GF-D8 (cell line): Measurements from ENCODE around the gene RHOBTB1.
"Not testable (repeated sequence)": the region's sequence is repeated elsewhere in the genome, so short reads cannot be mapped to it uniquely, and the experiment has no call there.

ENCODE experiments used
- DNase-seq: peaks from one replicate; lab custom pipeline; 2025; lab: John Stamatoyannopoulos, UW

RHOBTB1 gene

DNA sequence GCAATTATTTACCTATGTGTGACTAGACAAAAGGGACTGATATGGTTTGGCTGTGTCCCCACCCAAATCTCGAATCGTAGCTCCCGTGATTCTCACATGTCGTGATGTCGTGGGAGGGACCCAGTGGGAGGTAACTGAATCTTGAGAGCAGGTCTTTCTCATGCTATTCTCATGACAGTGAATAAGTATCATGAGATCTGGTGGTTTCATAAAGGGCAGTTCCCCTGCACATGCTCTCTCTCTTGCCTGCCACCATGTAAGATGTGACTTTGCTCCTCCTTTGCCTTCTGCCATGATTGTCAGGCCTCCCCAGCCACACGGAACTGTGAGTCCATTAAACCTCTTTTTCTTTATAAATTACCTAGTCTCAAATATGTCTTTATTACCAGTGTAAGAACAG, 37.2 kb downstream of the RHOBTB1 start:
- not testable (repeated sequence) for DNase-seq

DNA sequence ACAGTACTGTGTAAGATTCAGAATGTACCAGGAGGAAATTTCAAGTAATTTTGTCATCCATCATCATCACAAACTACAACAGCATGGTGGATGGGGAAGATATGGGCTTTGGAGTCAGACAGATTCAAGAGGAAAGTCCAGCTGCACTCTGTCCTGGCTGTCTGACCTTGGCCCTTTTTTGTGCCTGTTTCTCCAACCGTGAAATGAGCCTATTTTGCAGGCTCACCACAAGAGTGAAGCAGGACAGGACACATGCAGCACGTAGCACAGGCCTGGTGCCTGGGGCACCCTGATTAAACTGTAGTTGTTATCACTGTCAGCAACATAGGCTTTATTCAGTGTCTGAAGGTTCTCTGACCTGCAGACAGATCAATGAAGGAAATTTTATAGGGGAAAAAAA, 37.6 kb downstream of the RHOBTB1 start:
- no peak for DNase-seq

DNA sequence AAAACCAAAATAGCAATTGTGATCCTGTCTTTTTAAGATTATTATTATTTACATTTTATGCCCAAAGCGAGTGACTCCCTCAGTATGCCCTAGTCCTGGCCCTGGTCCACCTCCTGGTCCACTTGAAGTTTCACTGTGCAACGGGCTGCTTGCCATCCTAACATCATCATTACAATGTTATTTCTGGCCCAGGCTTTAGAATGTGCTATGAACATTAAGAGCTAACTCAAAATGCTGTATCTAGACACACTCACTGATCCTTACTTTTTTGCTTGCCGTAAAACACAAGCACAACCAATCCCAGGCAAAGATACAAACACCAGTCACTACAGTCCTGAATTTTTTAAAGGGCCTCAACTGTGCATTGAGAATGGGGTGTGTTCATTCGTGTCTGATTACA, 38.4 kb downstream of the RHOBTB1 start:
- DNase-seq: no peak

DNA sequence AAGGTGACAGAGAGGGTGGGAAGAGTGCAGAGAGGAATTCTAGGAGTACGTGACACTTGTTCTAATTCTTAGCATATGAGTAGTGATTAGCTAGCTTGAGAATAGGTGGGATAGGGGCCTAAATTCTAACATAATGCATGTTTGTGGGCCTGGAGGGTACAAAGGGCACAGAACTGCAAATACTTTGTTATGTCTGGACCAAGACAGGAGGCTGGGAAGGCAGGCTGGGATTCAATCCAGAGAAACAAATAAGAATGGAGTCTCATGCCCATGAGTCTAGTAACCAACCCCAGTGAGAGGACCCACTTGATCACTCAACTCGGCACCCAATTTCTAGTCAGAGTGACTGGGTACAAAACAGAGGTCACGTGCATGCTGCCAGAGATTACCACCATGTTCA, 40.9 kb downstream of the RHOBTB1 start:
- DNase-seq: no peak

DNA sequence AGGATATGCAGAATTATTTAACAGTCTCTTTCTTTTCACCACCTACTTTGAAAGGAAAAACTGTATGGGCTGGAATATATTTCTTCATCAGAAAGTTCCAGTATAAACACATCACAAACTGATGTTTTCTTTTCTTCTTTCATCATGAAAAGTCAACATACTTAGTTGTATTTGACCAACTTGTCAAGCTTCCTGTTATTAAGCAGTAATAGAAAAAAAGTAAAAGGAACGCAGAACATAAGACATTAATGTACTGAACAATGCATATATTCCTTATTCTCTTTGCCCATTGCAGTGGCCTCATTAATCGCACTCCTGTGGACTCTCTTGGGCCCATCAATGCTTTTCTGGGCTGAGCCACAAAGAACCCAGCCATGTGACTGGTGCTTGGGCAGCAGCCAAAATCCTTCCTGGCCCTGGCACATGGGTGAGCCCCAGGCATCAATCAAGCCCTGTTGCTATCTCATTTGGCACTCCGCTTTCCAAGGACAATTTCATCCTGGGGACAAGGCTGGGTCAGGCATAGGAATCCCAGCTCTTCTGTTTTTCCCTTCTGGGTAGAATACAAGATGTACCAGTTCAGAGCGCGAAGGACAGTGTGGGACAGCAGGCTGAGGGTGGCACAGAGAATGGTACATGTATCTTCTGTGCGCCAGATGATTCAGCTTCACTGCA, 42.3 kb downstream of the RHOBTB1 start:
- DNase-seq: no peak

DNA sequence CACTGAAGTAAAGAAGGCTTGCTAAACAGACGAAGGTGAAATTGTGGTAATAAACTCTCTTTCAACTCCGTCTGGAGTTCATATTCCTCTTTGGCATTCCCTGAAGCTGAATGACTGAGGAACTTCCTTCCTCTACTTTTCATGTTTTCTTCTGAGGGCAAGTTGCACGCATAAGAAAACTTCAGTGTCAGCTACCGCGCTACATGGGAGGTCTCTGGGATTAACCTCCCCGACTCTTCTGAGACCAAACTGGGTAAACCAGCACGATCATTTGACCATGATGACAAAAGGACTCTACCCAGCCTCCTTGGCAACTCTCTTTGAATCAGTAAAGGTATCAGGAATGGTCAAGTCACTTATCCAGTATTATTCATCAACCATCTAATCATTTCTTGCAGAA, 44.7 kb downstream of the RHOBTB1 start:
- DNase-seq: no peak

DNA sequence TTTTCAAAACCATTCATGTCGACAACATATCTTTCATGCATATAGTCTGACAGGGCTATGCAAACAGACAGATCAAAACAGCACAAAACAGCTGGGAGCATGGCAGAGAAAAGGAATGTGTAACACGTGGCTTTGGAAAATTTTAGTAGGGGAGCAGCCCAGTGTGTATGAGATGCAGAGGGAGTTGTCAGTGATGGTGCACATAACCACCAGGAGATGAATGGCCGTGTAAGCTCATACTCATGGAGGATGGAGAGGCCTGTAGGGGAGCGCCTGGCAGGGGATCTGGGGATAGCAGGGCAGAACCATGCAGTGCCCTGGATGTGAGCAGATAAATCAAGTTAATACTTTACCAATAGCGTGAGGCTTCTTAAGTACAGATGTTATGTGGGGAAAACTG, 45.7 kb downstream of the RHOBTB1 start:
- no peak for DNase-seq

DNA sequence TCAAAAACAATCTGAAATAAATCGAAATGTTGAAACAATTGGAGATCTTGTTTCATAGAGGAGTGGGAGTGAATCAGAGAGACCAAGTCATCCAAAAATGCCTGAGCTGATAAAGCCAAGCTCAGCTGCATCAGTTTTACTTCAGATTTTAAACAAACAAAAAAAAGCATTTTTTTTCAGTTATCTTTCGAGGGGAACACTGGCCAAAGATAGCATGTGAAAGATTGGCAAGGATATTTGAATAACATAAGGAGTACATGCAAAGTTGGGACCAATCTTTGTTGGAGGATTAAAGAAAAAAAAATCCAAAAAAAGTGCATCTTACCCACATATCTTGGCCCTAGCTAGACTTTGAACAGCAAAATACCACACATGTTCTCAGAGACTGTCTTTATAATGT, 47.2 kb downstream of the RHOBTB1 start:
- DNase-seq: no peak

DNA sequence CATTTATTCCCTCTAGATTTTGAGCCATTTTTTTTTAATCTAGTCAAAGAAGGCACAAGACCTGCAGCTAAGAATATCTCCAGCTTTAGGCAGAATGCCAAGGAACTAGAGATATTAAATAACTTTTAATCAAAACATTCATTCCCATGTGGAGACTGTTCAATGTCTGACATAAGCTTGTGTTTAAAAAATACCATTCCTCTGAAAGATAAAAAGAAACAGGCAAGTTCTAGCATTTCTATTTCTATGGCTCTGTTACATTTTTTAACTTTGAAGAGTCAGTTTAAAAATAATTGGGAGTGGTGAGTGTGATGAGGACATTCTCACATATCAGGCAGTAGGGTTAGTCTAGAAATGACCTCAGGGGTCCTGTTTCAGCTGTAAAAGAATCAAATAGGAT, 48.0 kb downstream of the RHOBTB1 start:
- no peak for DNase-seq

DNA sequence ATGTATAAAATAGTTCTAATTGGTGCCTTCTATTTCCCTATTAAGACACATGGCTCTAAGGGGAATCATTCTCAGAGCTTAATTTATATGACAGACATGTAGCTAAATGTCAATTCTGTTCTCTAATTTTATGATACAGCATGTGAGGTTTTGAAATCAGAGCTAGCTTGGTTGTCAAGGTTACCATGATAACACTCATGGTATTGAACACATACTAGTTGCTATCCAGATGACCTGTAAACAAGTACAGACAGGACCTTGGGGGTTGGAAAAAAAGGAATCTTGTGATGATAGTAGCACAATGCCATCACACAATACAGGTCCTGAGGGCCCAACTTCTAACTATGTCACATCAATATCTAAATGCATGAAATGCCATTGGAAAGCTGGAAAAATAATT, 49.2 kb downstream of the RHOBTB1 start:
- DNase-seq: no peak

DNA sequence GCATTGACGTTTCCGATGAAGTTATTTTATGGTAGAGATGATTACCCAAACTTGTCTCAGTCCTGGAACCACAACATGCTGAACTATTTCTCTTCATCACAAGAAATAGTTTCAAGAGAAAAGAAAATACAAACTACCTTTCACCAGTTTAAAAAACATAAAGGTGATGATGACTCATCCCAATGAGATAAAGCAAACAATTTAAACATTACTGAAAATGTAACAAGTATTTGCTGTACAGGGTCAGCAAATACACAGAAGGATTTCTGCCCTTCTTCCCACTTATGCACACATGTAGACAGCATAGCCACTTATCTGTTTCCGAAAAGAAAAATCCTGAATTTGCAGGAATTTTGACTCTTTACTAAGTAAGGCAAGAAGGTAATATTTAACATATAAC, 50.8 kb downstream of the RHOBTB1 start:
- DNase-seq: no peak

DNA sequence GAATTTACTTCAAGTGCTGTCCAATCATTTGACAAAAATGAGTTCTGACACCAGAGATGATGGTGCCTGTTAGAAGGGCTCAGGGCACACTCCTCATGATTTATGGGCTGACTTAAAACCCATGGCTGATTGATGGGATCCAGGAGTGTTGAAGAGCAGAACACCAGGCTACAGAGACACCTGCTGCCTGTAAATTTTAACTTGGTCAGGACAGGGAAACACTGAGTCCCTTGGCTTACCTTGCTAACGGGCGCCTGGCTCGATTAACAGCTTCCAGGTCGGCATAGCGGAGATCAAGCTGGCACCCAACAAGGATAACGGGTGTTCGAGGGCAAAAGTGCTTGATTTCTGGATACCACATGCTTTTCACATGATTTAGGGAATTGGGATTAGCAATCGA, 51.4 kb downstream of the RHOBTB1 start:
- DNase-seq: no peak

DNA sequence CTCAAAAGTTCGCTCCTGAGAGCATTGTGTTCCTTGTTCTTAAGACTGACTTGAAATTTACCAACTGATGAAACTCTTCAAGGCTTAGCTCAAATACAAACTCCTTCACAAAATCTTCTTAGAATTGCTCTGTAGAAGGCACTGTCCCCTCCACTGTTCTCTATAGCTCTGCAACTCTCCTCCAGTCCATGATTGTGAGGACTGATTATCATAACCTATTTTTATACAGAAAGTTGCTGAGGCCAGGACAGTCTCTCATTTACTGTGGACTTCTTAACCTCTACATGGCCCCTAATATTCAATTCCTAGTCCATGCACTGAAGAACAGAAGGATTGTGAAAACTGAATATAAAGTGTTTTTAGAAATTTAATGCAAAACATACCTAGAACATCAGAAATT, 53.2 kb downstream of the RHOBTB1 start:
- no peak for DNase-seq

DNA sequence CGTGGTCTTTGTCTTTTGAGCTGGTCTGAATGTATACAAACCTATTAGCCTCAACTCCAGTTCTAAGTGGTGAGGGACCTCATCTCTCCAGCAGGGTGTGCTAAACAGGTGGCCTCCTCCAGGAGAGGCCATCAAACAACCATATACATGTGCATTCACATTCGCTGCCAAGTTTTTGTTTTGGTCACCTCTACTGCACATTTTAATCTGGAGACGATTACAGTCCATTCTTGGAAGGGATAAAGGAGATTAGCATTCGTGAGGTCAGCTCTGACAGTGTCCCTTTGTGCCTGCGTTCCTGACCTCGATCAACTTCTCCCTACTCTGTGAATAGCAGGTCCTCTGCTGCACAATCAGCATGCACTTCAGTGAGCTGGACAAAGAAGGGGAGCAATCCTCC, 60.8 kb downstream of the RHOBTB1 start:
- DNase-seq: no peak

DNA sequence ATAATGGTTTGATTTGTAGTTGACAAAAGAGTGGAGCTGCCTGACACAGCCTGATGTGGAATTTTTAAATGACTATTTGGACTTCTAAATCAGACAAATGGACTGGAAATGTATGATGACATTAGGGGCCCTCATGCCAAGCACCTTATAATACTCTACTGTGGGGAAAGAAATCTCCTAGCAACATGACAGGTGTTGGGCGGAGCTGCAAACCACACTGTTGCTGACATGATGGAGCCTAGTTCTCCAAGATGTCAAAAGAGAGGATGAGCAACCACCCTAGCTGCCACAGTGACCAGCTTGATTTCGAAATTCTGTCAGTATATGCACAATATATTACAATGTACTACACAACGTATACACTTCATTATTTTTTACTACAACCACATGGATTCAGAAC, 65.8 kb downstream of the RHOBTB1 start:
- DNase-seq: no peak

DNA sequence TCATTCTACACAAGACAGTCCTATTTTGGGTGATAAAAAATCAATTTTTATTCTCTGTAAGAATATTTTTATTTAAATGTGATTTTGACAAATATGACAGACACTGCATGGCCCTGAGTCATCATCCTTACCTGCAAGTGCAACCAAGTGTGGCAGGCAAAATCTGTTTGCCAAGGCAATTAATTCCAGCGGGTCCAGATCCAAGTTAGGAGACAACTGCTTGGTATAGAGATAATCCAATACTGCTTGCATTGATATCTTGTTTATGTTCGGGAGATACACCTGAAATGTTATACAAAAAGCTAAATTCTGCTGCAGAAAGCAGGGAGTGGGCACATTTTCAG, 66.2 kb downstream of the RHOBTB1 start:
- DNase-seq: no peak

DNA sequence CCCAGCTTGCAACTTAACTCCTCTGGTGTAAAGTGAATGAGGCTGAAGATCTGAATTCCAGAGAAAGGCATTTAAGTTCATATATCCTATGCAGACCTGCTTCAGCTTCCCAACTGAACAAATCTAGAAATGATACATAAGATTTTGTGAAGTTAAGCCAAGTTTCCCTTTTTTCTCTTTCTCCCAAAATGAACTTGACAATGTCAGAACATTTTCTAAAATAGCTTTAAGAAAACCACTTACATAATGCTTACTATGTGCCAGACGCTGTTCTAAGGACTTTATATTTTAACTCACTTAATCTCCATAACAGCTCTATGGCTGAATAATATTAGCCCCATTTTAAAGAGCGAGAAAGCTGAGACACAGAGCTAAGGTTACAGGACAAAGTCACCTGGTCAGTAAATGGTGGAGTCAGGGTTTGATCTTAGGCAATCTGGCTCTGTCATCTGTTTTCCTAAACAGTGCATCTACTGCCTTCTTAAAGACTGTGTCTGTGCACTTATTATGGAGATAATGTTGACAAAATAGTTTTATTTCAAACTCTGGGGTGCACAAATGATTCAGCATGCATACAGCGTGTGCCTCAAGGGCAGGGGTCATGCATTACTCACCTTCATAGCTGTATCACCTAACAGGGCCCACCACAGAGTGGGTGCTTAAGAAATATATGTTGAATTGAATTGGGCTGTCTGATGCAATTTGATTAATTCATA, 66.8 kb downstream of the RHOBTB1 start:
- no peak for DNase-seq

DNA sequence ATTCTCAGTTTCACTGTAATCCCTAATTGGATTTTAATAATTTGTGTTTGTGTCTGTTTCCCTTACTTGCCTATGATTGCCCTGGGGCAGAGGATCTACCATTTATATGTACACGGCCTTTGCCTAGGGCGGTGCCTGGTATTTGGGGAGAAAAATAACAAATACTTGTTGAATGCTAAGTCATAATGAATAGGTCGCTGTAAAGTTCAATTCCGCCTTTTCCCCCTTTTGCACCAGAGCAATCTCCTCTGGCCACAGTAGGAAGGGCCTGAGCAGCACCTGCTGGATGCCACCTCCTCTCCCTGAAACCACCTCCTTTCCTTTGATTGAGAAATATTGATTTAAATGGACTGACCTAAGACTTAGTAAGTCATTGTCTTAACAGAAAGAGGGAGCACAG, 70.2 kb downstream of the RHOBTB1 start:
- no peak for DNase-seq

DNA sequence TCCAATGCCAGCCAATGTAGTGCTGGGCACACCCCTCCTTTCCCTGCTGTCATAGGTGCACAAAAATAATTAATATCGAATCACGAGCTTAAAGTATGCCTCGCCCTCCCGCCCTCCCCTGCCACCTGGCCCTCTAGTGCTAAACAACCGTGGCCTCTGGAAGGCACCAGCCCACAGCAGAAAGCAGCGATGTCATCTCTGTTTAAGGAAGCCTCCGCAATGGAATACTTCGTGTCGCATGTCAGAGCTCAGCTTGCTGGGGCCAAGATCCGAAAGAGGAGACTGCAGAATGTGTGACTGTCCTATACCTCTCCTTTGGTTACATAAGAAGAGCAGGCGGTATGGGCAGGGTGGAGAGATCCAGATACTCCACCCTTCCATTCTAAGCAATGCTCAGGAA, 71.5 kb downstream of the RHOBTB1 start:
- DNase-seq: no peak

DNA sequence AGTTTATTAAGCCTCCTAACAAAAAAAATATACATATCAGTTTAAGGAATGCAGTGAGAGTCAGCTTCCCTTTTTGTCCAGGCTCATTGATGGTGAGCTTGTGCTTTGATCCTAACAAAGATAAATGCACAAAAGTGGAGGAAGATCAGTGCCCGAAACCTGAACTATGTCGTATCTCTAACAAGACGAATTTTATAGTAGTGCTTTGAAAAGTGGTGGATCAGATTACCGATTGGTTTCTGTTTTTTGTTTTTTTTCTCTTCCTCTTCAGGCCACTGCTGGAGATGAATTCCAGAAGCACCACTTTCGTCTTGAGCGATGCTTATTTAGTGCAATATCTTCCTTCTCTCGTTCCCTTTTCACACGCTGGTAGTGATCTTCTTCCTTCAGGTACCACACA, 72.8 kb downstream of the RHOBTB1 start:
- DNase-seq: no peak

DNA sequence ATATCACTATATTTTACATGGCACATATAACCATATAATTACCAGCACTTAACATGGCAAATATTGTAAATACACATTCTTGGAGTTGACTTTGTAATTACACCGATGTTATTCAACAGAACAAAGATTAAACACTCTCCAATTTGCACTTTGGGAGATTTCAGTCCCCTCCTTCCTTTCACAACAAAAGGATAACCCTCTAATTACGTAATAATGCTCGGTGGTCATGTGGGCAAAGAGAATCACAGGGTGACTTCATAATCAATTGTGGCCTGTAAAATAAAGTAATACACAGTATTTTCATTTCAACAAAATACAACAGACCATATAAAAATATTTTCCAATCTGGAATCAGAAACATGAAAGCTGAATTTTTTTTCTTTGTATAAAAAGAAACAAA, 73.2 kb downstream of the RHOBTB1 start:
- no peak for DNase-seq

DNA sequence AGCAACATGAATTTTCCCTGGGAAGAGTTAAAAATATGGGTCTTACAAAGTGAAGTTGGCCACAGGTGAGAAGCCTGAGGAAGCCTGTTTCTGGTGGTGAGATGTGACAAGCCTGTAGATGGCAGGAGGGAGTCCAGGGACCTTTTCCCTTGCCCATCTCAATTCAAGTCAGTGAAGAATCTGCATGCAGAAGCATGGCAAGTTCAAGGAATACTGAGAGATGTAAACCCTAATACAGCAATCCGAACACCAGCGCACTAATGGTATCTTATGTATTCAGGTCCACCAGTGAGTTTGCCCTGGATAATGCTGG, 73.6 kb downstream of the RHOBTB1 start:
- DNase-seq: no peak

DNA sequence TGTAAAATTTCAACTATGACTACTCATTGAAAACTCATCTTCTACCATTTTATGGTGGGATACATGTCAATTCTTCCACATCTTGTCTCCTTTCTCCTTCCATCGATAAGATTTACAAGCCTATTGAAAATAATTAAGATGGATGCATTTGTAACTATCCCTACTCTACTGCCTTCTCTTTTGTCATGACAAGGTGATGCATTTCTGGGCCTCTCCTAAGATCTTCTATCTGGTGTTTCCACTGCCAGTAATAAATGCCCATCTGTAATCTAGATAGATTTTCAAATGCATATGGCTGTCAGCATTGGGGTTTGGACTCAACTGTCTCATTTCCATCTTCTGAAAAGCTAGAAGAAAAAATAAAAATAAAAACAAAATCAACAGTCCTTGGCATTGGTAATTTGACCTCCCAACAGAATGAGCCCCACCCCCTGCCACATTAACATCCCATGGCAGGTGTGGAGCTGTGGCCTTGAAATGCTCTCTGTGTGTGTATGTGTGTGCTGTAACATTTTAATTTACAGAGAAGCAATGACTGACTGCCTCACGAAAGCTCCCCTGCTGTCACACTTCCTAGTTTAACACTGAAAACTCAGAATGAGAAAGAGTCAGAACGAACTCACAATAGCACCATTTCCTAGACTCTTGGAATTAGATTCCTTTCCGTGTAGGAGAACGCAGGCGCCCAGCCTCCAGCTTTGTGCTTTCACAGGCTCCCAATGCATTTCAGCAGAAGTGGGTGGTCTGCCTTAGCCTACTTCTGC, 74.2 kb downstream of the RHOBTB1 start:
- DNase-seq: no peak

DNA sequence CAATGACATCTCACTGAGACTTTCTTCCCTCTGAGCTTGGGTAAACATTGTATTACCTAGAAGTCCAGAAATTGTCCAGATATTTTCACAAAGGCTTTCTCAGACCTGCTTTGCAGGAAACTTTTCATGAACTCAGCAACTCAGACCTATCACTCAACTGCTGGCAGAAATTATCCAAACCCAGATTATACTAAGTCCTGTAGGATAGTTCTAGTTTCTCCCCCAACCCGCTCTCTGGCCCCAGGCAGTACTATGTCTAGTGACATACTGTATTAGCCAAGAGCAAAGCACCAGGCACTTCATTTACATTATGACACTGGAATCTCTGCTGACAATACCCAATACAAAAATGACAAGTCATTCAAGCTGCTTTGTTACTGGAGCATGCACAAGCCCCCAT, 75.0 kb downstream of the RHOBTB1 start:
- DNase-seq: no peak
